IMR-90 (cell line): ENCODE results near the gene LRRC1.

ENCODE experiments used
- CEBPB ChIP-seq: IDR thresholded peaks from 2 replicates; pipeline ENCODE4 v1.6.1; 2012; ENCODE audit warnings: low read depth, low read length, improper control_type of control experiment
- CHD1 ChIP-seq: IDR thresholded peaks from 2 replicates; pipeline ENCODE4 v1.6.1; 2012; ENCODE audit warnings: low read depth, low read length, improper control_type of control experiment
- MAFK ChIP-seq: IDR thresholded peaks from 2 replicates; pipeline ENCODE4 v1.6.1; 2012; ENCODE audit warnings: low read depth, low read length, improper control_type of control experiment
- MXI1 ChIP-seq: IDR thresholded peaks from 2 replicates; pipeline ENCODE4 v1.6.1; 2012; ENCODE audit warnings: low read depth, mild to moderate bottlenecking, low read length, moderate library complexity, borderline replicate concordance
- POLR2A ChIP-seq: IDR thresholded peaks from 2 replicates; pipeline ENCODE4 v1.6.1; 2012; ENCODE audit warnings: mild to moderate bottlenecking, low read depth, low read length
- RAD21 ChIP-seq: IDR thresholded peaks from 2 replicates; pipeline ENCODE4 v1.6.1; 2012; ENCODE audit warnings: low read length, improper control_type of control experiment
- RCOR1 ChIP-seq: IDR thresholded peaks from 2 replicates; pipeline ENCODE4 v1.6.1; 2012; ENCODE audit warnings: mild to moderate bottlenecking, low read length, improper control_type of control experiment; ENCODE audit not compliant: insufficient replicate concordance
- RFX5 ChIP-seq: IDR thresholded peaks from 2 replicates; pipeline ENCODE4 v1.8.0; 2012; ENCODE audit warnings: low read depth, mild to moderate bottlenecking, low read length, moderate library complexity
- SMC3 ChIP-seq: fragments of 150-350 bp; IDR thresholded peaks from 2 replicates; pipeline ENCODE4 v1.6.1; 2016; ENCODE audit warnings: low read depth, mild to moderate bottlenecking, antibody characterized with exemption, low read length, moderate library complexity
- USF2 ChIP-seq: fragments of 150-350 bp; IDR thresholded peaks from 2 replicates; pipeline ENCODE4 v1.6.1; 2017; ENCODE audit warnings: mild to moderate bottlenecking, antibody characterized with exemption, low read length, low read depth
- TF ChIP-seq, protein P1 (sequence below): conservative IDR thresholded peaks from 2 replicates; pipeline ENCODE4 v1.5.1; 2012; ENCODE audit warnings: mild to moderate bottlenecking, low read depth, low read length, improper control_type of control experiment

GRCh38 chr6:53960311-53960710, 165.5 kb downstream of the LRRC1 start:
- TF ChIP-seq, protein P1, sequence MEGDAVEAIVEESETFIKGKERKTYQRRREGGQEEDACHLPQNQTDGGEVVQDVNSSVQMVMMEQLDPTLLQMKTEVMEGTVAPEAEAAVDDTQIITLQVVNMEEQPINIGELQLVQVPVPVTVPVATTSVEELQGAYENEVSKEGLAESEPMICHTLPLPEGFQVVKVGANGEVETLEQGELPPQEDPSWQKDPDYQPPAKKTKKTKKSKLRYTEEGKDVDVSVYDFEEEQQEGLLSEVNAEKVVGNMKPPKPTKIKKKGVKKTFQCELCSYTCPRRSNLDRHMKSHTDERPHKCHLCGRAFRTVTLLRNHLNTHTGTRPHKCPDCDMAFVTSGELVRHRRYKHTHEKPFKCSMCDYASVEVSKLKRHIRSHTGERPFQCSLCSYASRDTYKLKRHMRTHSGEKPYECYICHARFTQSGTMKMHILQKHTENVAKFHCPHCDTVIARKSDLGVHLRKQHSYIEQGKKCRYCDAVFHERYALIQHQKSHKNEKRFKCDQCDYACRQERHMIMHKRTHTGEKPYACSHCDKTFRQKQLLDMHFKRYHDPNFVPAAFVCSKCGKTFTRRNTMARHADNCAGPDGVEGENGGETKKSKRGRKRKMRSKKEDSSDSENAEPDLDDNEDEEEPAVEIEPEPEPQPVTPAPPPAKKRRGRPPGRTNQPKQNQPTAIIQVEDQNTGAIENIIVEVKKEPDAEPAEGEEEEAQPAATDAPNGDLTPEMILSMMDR = no peak
- TF ChIP-seq POLR2A (no peak), RFX5 (no peak), RAD21 (no peak), MXI1 (no peak), USF2 (no peak), SMC3 (no peak), RCOR1 (no peak), MAFK (no peak), CEBPB (no peak), CHD1 (no peak)
